ENCODE measurements around the gene CSK. TPM values are rescaled to one million over a fixed set of nuclear protein-coding genes. Genes with fewer than 3 reads are reported as not detected.

Gene CSK
- total and polyA plus RNA-seq, 4 donors, result 6.9 to 41.7 (median 24.1) TPM

- peaks cover 3 to 9% (median 5%) of the 10 kb centered on the region in 4 donors for H3K4me1 ChIP-seq (ENCODE audit: control insufficient read depth in 4 of 4, insufficient read depth in 4 of 4, low read length in 3 of 4)
- no peak for DNase-seq (ENCODE audit: low spot score)
- H3K36me3 ChIP-seq (ENCODE audit: control insufficient read depth in 4 of 4, insufficient read depth in 3 of 4, low read depth in 1 of 4, low read length in 3 of 4), result no peaks in the 10 kb centered on the region
- no peaks in the 10 kb centered on the region for H3K9me3 ChIP-seq (ENCODE audit: control insufficient read depth in 4 of 4, low read length in 3 of 4)
- no peak overlapping the region for H3K27ac ChIP-seq (ENCODE audit: low read depth in 1 of 2, low read length in 2 of 2)
- H3K9ac ChIP-seq (ENCODE audit: low read depth in 1 of 2, low read length in 2 of 2), result no peak overlapping the region
- no peaks in the 10 kb centered on the region for H3K27me3 ChIP-seq (ENCODE audit: control insufficient read depth in 4 of 4, insufficient read depth in 4 of 4, low read length in 3 of 4)
- H3K4me3 ChIP-seq (ENCODE audit: low read depth in 1 of 3, low read length in 3 of 3), result no peak overlapping the region
- no peak for TF ChIP-seq RAD21 (IDR thresholded peaks at IDR 0.05)
- no peak for TF ChIP-seq JUND (IDR thresholded peaks at IDR 0.05)
- no peak for TF ChIP-seq ZBTB33 (IDR thresholded peaks at IDR 0.05)
- TF ChIP-seq RXRA (IDR thresholded peaks at IDR 0.05), result no peak
- no peak for TF ChIP-seq FOXA1 (IDR thresholded peaks at IDR 0.05)
- TF ChIP-seq YY1 (IDR thresholded peaks at IDR 0.05), result no peak
- TF ChIP-seq REST (IDR thresholded peaks at IDR 0.05), result no peak
- no peak for TF ChIP-seq GABPA (IDR thresholded peaks at IDR 0.05 in 1 of 2, conservative IDR thresholded peaks at IDR 0.05 in 1 of 2)
- no peak for TF ChIP-seq HNF4A (conservative IDR thresholded peaks at IDR 0.05)
- no peak for TF ChIP-seq MAX (IDR thresholded peaks at IDR 0.05)
- no peak for TF ChIP-seq FOXA2 (IDR thresholded peaks at IDR 0.05)
- no peak for TF ChIP-seq NR2F2 (IDR thresholded peaks at IDR 0.05)
- TF ChIP-seq EGR1 (IDR thresholded peaks at IDR 0.05; ENCODE audit: low read depth in 2 of 2), result no peak
- TF ChIP-seq TAF1 (conservative IDR thresholded peaks at IDR 0.05), result no peak
- no peak for TF ChIP-seq SP1 (IDR thresholded peaks at IDR 0.05)
- no peak for TF ChIP-seq HNF4G (IDR thresholded peaks at IDR 0.05)
- 38% methylated on average over 15 of the region's 15 CpGs for WGBS
These were observed 18.5 kb upstream of the CSK start for GRCh38 chr15:74763416-74763815.

- no peak overlapping the region for H3K4me3 ChIP-seq (ENCODE audit: low read depth in 1 of 3, low read length in 3 of 3)
- peaks cover 0 to 6% (median 3%) of the 10 kb centered on the region in 4 donors for H3K4me1 ChIP-seq (ENCODE audit: control insufficient read depth in 4 of 4, insufficient read depth in 4 of 4, low read length in 3 of 4)
- H3K36me3 ChIP-seq (ENCODE audit: control insufficient read depth in 4 of 4, insufficient read depth in 3 of 4, low read depth in 1 of 4, low read length in 3 of 4), result no peaks in the 10 kb centered on the region
- TF ChIP-seq GABPA (IDR thresholded peaks at IDR 0.05 in 1 of 2, conservative IDR thresholded peaks at IDR 0.05 in 1 of 2) (no peak), HNF4A (conservative IDR thresholded peaks at IDR 0.05) (no peak), FOXA1 (IDR thresholded peaks at IDR 0.05) (no peak)
- H3K27ac ChIP-seq (ENCODE audit: low read depth in 1 of 2, low read length in 2 of 2), result no peak overlapping the region
- H3K27me3 ChIP-seq (ENCODE audit: control insufficient read depth in 4 of 4, insufficient read depth in 4 of 4, low read length in 3 of 4), result no peaks in the 10 kb centered on the region
- 87% methylated on average over 14 of the region's 14 CpGs for WGBS
- DNase-seq (ENCODE audit: low spot score), result no peak
- H3K9ac ChIP-seq (ENCODE audit: low read depth in 1 of 2, low read length in 2 of 2), result no peak overlapping the region
- H3K9me3 ChIP-seq (ENCODE audit: control insufficient read depth in 4 of 4, low read length in 3 of 4), result no peaks in the 10 kb centered on the region
These were observed 14.4 kb upstream of the CSK start for GRCh38 chr15:74767167-74768098.
